GM13976 (cell line): ENCODE results near the gene GLIPR1L1.
"Not testable (repeated sequence)": the region's sequence is repeated elsewhere in the genome, so short reads cannot be mapped to it uniquely, and the experiment has no call there.

Experiments used
- DNase-seq: peaks from one replicate; pipeline ENCODE4 v3.0.0; 2012; ENCODE audit warnings: low spot score
- CTCF ChIP-seq: IDR thresholded peaks from 2 replicates; pipeline ENCODE4 v1.5.1; 2012; ENCODE audit warnings: borderline replicate concordance, mild to moderate bottlenecking; ENCODE audit not compliant: insufficient read depth; ENCODE audit errors: extremely low read depth, missing control alignments, control extremely low read depth
- in situ Hi-C: fragments of 300-500 bp; cut with MboI; formaldehyde crosslinking; loops from one replicate; pipeline ENCODE4 v1.12.0; 2022; ENCODE audit warnings: low sequenced_read_pairs, mixed read lengths, inconsistent platforms; ENCODE audit not compliant: unreplicated experiment

GLIPR1L1 gene

DNA sequence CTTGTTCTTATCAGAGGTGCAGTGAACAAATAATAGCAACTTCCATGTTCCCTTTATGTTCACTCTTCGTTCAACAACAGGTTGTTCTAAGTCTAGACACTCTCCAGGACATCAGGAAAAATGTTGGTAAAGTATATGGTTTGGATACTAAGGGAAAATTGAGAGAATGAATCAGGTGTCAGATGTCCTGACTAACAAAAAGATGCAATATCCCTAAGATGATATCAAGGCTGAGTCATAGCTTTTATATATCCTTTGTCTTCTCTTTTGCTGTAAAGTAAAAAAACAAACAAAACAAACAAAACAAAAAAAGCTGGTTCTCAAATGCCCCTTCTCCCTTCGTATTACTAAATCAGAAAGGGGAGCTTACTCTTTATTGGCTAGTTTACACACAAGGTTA lies 11.1 kb downstream of the GLIPR1L1 start:
- TF ChIP-seq CTCF: no peak
- in situ Hi-C loops: loop anchor here (25.0 kb wide), 1 partner anchor 692 kb away; the partner anchor contains the start of gene PHLDA1
- no peak for DNase-seq

- DNase-seq: not testable (repeated sequence)
- in situ Hi-C loops: loop anchor here (25.0 kb wide), 1 partner anchor 691 kb away; the partner anchor contains the start of gene PHLDA1
Measured at GRCh38 chr12:75346215-75346614, 11.7 kb downstream of the GLIPR1L1 start.

- DNase-seq: no peak
- in situ Hi-C loops: loop anchor here (25.0 kb wide), 1 partner anchor 687 kb away; the partner anchor contains the start of gene PHLDA1
- TF ChIP-seq CTCF: no peak
Measured at GRCh38 chr12:75349946-75350345, 15.5 kb downstream of the GLIPR1L1 start.

GRCh38 chr12:75350413-75350812 lies 15.9 kb downstream of the GLIPR1L1 start:
- TF ChIP-seq CTCF: no peak
- no peak for DNase-seq
- in situ Hi-C loops: no loop called here

DNA sequence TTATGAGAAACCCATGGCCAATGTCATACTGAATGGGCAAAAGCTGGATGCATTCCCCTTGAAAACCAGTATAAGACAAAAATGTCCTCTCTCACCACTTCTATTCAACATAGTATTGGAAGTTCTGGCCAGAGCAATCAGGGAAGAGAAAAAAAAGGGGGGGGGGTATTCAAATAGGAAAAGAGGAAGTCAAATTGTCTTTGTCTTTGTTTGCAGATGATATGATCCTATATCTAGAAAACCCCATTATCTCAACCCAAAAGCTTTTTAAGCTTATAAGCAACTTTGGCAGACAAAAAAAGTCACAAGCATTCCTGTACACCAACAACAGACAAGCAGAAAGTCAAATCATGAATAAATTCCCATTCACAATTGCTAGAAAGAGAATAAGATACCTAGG lies 19.5 kb downstream of the GLIPR1L1 start:
- DNase-seq: no peak
- in situ Hi-C loops: no loop called here
- TF ChIP-seq CTCF: no peak

- no peak for TF ChIP-seq CTCF
- in situ Hi-C loops: no loop called here
- DNase-seq: no peak
Measured at GRCh38 chr12:75360920-75361319, 26.4 kb downstream of the GLIPR1L1 start.

- no peak for DNase-seq
- TF ChIP-seq CTCF: no peak
- in situ Hi-C loops: no loop called here
Measured at GRCh38 chr12:75361408-75361807, 26.9 kb downstream of the GLIPR1L1 start.

DNA sequence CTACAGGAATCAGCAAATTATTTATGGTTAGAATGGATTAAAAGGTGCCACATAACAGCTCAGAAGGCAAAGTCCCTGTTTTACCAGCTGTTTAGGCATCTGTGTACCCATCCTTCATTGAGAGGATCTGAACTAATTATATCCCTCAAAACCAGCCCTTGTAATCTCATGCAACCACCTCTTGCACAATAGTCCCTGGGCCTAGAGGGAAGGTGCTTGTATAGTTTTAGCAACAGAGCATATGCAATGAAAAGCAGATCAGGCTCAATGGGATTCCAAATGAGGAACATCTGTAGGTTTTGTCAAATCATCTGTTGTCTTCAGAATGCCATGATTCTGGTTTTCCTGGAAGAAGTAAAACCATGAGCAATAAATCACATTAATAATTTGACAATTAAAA lies 30.4 kb downstream of the GLIPR1L1 start:
- in situ Hi-C loops: no loop called here
- DNase-seq: no peak
- TF ChIP-seq CTCF: no peak
